ENCODE results near the gene F11R.

GRCh38 chr1:160949881-160950280 lies 71.1 kb downstream of the F11R start:
- TF ChIP-seq, protein P1, sequence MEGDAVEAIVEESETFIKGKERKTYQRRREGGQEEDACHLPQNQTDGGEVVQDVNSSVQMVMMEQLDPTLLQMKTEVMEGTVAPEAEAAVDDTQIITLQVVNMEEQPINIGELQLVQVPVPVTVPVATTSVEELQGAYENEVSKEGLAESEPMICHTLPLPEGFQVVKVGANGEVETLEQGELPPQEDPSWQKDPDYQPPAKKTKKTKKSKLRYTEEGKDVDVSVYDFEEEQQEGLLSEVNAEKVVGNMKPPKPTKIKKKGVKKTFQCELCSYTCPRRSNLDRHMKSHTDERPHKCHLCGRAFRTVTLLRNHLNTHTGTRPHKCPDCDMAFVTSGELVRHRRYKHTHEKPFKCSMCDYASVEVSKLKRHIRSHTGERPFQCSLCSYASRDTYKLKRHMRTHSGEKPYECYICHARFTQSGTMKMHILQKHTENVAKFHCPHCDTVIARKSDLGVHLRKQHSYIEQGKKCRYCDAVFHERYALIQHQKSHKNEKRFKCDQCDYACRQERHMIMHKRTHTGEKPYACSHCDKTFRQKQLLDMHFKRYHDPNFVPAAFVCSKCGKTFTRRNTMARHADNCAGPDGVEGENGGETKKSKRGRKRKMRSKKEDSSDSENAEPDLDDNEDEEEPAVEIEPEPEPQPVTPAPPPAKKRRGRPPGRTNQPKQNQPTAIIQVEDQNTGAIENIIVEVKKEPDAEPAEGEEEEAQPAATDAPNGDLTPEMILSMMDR (conservative IDR thresholded peaks at IDR 0.05; ENCODE audit: low read length), result no peak
- TF ChIP-seq EZH2phosphoT487 (IDR thresholded peaks at IDR 0.05; ENCODE audit: borderline replicate concordance, low read depth, low read length), result no peak

Measured in OCI-LY7 (cell line).